GM12864 (cell line): Measurements from ENCODE around the gene CXCL11.

Source experiments
- DNase-seq: peaks from one replicate; pipeline ENCODE4 v3.0.0-alpha.2; 2011; ENCODE audit warnings: low read depth
- H3K4me3 ChIP-seq: 2 replicates; pipeline ENCODE4 v1.5.1; 2011; ENCODE audit warnings: mild to moderate bottlenecking, low read depth, low read length, control low read depth
- CTCF ChIP-seq: IDR thresholded peaks from 2 replicates; pipeline ENCODE4 v1.5.1; 2011; ENCODE audit warnings: low read depth, mild to moderate bottlenecking, moderate library complexity, low read length, control low read depth, inconsistent platforms; ENCODE audit errors: missing control alignments

Gene CXCL11

GRCh38 chr4:76011018-76011670 lies 24.7 kb downstream of the CXCL11 start:
- no peak overlapping the region for H3K4me3 ChIP-seq
- no peak for TF ChIP-seq CTCF
- DNase-seq: no peak

- DNase-seq: no peak
- no peak for TF ChIP-seq CTCF
- no peak overlapping the region for H3K4me3 ChIP-seq
Measured at GRCh38 chr4:76010576-76010975, 25.3 kb downstream of the CXCL11 start.

DNA sequence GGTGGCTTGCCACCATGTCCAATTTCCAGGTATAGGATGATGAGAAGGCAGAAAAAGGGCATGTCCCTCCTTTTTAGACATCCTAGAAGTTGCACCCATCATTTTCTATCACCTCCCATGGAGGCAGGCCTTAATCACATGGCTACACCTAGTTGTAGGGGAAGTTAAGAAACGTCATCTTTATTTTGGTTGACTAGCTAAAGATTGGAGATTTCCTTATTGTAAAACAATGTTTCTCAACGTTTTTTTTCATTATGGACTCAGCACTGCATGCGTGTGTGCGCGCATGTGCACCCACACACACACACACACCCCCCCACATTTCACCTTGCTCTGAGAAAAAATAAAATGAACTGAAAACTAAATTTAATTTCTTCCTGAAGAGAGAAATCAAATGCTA lies 26.6 kb downstream of the CXCL11 start:
- H3K4me3 ChIP-seq: no peak overlapping the region
- no peak for TF ChIP-seq CTCF
- DNase-seq: no peak

- H3K4me3 ChIP-seq: no peak within 1 kb of the TSS
- no peak for TF ChIP-seq CTCF
- DNase-seq: no peak
Measured at GRCh38 chr4:76007089-76007862, 28.6 kb downstream of the CXCL11 start, which contains the start of gene CXCL9. CXCL9 (minus strand) TSS chr4:76007509; CDS start chr4:76007449, 60 bp downstream.

DNA sequence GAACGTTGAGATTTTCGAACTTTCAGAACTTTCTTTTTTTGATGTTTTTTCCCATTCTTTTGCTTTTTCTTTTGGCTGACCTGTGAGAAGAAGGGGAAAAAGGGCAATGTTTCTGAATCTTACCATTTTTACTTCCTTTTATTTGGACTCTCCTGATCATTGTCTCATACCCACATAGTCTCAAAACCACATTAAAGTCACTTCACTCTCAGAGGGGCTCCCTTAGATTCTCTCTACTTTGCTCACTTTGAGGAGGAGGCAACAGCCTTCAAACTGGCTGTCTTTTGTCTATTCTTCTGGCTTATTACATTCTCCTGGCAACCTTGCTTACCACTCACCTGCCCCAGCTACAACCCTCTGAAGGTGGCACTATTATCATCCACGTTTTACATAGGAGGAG lies 32.2 kb downstream of the CXCL11 start:
- H3K4me3 ChIP-seq: no peak overlapping the region
- no peak for TF ChIP-seq CTCF
- no peak for DNase-seq

GRCh38 chr4:76003035-76003434 lies 32.8 kb downstream of the CXCL11 start:
- no peak for TF ChIP-seq CTCF
- H3K4me3 ChIP-seq: no peak overlapping the region
- no peak for DNase-seq
